IMR-90 (cell line): ENCODE data around the gene SDHB. TPM values are rescaled to one million over a fixed set of nuclear protein-coding genes. Genes with fewer than 3 reads are reported as not detected.

Source experiments
- ATAC-seq: fragments of 200-7000 bp; cut with Tn5 transposase; 2 replicates; pipeline ENCODE4 v1.9.1; 2020; ENCODE audit warnings: low read depth, mild to moderate bottlenecking, moderate library complexity
- BruUV-seq: library from RNA; stranded (reverse); fragments of 400-500 nt; replicated peaks from 2 replicates; lab custom pipeline; 2021; lab: Mats Ljungman, UMichigan
- CTCF ChIA-PET: fragments of 300-600 bp; formaldehyde crosslinking; extraction: SDS; loops from one replicate; lab custom pipeline; 2021; ENCODE audit warnings: antibody characterized with exemption; lab: Yijun Ruan, JAX
- POLR2A ChIA-PET: fragments of 300-600 bp; sonication (Branson Sonifier 250); formaldehyde crosslinking; loops from one replicate; lab custom pipeline; 2022; ENCODE audit warnings: antibody characterized with exemption; ENCODE audit not compliant: unreplicated experiment; lab: Charles Lee
- DNase-seq: peaks from one replicate; pipeline ENCODE4 v3.0.0; 2013
- H2AFZ ChIP-seq: replicated peaks from 2 replicates; pipeline ENCODE3; 2013; ENCODE audit warnings: low read length, mild to moderate bottlenecking; ENCODE audit not compliant: poor library complexity
- H2AK5ac ChIP-seq: 2 replicates; pipeline ENCODE4 v1.6.1; 2013; ENCODE audit warnings: low read depth, low read length, inconsistent platforms
- H2AK9ac ChIP-seq: replicated peaks from 2 replicates; pipeline ENCODE3; 2013; ENCODE audit warnings: mild to moderate bottlenecking, low read depth, low read length, moderate library complexity; ENCODE audit not compliant: poor library complexity
- H2BK120ac ChIP-seq: 2 replicates; pipeline ENCODE4 v1.6.1; 2013; ENCODE audit warnings: low read depth, low read length, inconsistent platforms
- H2BK15ac ChIP-seq: 3 replicates; pipeline ENCODE4 v1.6.1; 2013; ENCODE audit warnings: low read depth, low read length, inconsistent platforms
- H2BK20ac ChIP-seq: 2 replicates; pipeline ENCODE4 v1.6.1; 2013; ENCODE audit warnings: low read depth, mild to moderate bottlenecking, inconsistent platforms, low read length, moderate library complexity
- H2BK5ac ChIP-seq: 2 replicates; pipeline ENCODE4 v1.6.1; 2013; ENCODE audit warnings: mild to moderate bottlenecking, low read depth, low read length, inconsistent platforms; ENCODE audit not compliant: poor library complexity, severe bottlenecking
- H3K14ac ChIP-seq: replicated peaks from 2 replicates; pipeline ENCODE4 v1.6.1; 2013; ENCODE audit warnings: low read depth, low read length, inconsistent platforms
- H3K18ac ChIP-seq: 2 replicates; pipeline ENCODE4 v1.6.1; 2013; ENCODE audit warnings: low read depth, low read length, control low read depth
- H3K23ac ChIP-seq: 2 replicates; pipeline ENCODE4 v1.6.1; 2013; ENCODE audit warnings: low read depth, low read length, inconsistent platforms
- H3K27ac ChIP-seq: 2 replicates; pipeline ENCODE4 v1.5.1; 2013; ENCODE audit warnings: mild to moderate bottlenecking, control low read depth, low read length; ENCODE audit not compliant: insufficient read depth
- H3K27me3 ChIP-seq: 2 replicates; pipeline ENCODE4 v1.6.1; 2013; ENCODE audit warnings: low read length; ENCODE audit not compliant: control insufficient read depth, insufficient read depth
- H3K36me3 ChIP-seq: 2 replicates; pipeline ENCODE4 v1.6.1; 2013; ENCODE audit warnings: low read length, mixed read lengths; ENCODE audit not compliant: control insufficient read depth, insufficient read depth
- H3K4ac ChIP-seq: 2 replicates; pipeline ENCODE4 v1.6.1; 2013; ENCODE audit warnings: low read depth, low read length, inconsistent platforms
- H3K4me1 ChIP-seq: 2 replicates; pipeline ENCODE4 v1.6.1; 2013; ENCODE audit warnings: low read length, mixed read lengths; ENCODE audit not compliant: control insufficient read depth, insufficient read depth
- H3K4me2 ChIP-seq: 2 replicates; pipeline ENCODE4 v1.6.1; 2013; ENCODE audit warnings: low read depth, mild to moderate bottlenecking, control low read depth, low read length, moderate library complexity
- H3K4me3 ChIP-seq: 2 replicates; pipeline ENCODE4 v1.5.1; 2013; ENCODE audit warnings: low read depth, mild to moderate bottlenecking, control low read depth, low read length, moderate library complexity; ENCODE audit not compliant: insufficient read depth
- H3K56ac ChIP-seq: 2 replicates; pipeline ENCODE4 v1.6.1; 2013; ENCODE audit warnings: low read length, inconsistent platforms; ENCODE audit not compliant: insufficient read depth; ENCODE audit errors: extremely low read depth
- H3K79me1 ChIP-seq, 2 experiments: 2 replicates each; pipeline ENCODE4 v1.6.1; 2013; ENCODE audit warnings: low read length in 2 of 2, inconsistent platforms in 1 of 2, low read depth in 1 of 2
- H3K9ac ChIP-seq: 2 replicates; pipeline ENCODE4 v1.6.1; 2013; ENCODE audit warnings: low read depth, low read length, control low read depth
- H3K9me1 ChIP-seq: 2 replicates; pipeline ENCODE4 v1.6.1; 2013; ENCODE audit warnings: low read length, inconsistent platforms; ENCODE audit not compliant: insufficient read depth
- H3K9me3 ChIP-seq: 2 replicates; pipeline ENCODE4 v1.6.1; 2013; ENCODE audit warnings: low read length; ENCODE audit not compliant: control insufficient read depth, insufficient read depth
- H4K20me1 ChIP-seq: 2 replicates; pipeline ENCODE4 v1.6.1; 2013; ENCODE audit warnings: low read length, inconsistent platforms; ENCODE audit not compliant: insufficient read depth
- H4K5ac ChIP-seq: 2 replicates; pipeline ENCODE4 v1.6.1; 2013; ENCODE audit warnings: mild to moderate bottlenecking, low read depth, low read length, control low read depth
- H4K8ac ChIP-seq, 2 experiments: 2 replicates each; pipeline ENCODE4 v1.6.1; 2013; ENCODE audit warnings: low read depth in 2 of 2, low read length in 2 of 2, control low read depth in 1 of 2, inconsistent platforms in 1 of 2
- H4K91ac ChIP-seq: 2 replicates; pipeline ENCODE4 v1.6.1; 2013; ENCODE audit warnings: low read depth, low read length, inconsistent platforms; ENCODE audit not compliant: insufficient read depth
- BHLHE40 ChIP-seq: fragments of 150-350 bp; IDR thresholded peaks from 2 replicates; pipeline ENCODE4 v1.6.1; 2016; ENCODE audit warnings: mild to moderate bottlenecking, low read depth, low read length
- CEBPB ChIP-seq: IDR thresholded peaks from 2 replicates; pipeline ENCODE4 v1.6.1; 2012; ENCODE audit warnings: low read depth, low read length, improper control_type of control experiment
- CHD1 ChIP-seq: IDR thresholded peaks from 2 replicates; pipeline ENCODE4 v1.6.1; 2012; ENCODE audit warnings: low read depth, low read length, improper control_type of control experiment
- CTCF ChIP-seq: conservative IDR thresholded peaks from 2 replicates; pipeline ENCODE4 v1.5.1; 2012; ENCODE audit warnings: mild to moderate bottlenecking, low read depth, low read length, improper control_type of control experiment
- MAFK ChIP-seq: IDR thresholded peaks from 2 replicates; pipeline ENCODE4 v1.6.1; 2012; ENCODE audit warnings: low read depth, low read length, improper control_type of control experiment
- MAZ ChIP-seq: IDR thresholded peaks from 2 replicates; pipeline ENCODE4 v1.6.1; 2012; ENCODE audit warnings: low read depth, mild to moderate bottlenecking, low read length, improper control_type of control experiment, moderate library complexity, borderline replicate concordance
- POLR2A ChIP-seq: IDR thresholded peaks from 2 replicates; pipeline ENCODE4 v1.6.1; 2012; ENCODE audit warnings: mild to moderate bottlenecking, low read depth, low read length
- RCOR1 ChIP-seq: IDR thresholded peaks from 2 replicates; pipeline ENCODE4 v1.6.1; 2012; ENCODE audit warnings: mild to moderate bottlenecking, low read length, improper control_type of control experiment; ENCODE audit not compliant: insufficient replicate concordance
- RFX5 ChIP-seq: IDR thresholded peaks from 2 replicates; pipeline ENCODE4 v1.8.0; 2012; ENCODE audit warnings: low read depth, mild to moderate bottlenecking, low read length, moderate library complexity
- WGBS, 2 experiments: methylation state at CpG; one replicate each; pipeline versions ENCODE4 v1.1.5 to v1.1.7; 2013; ENCODE audit warnings: missing lambda C conversion rate in 2 of 2; ENCODE audit not compliant: insufficient read length in 1 of 2; ENCODE audit errors: extremely low coverage in 2 of 2; 5-methylcytosine and 5-hydroxymethylcytosine counted together
- dilution Hi-C: fragments of 300-500 bp; cut with HindIII; formaldehyde crosslinking; loops from one replicate; pipeline ENCODE4 v1.14.3; 2018; ENCODE audit warnings: low sequenced_read_pairs; ENCODE audit not compliant: unreplicated experiment
- in situ Hi-C: fragments of 300-500 bp; cut with MboI; formaldehyde crosslinking; loops from 3 replicates; pipeline ENCODE4 v1.14.3; 2019; ENCODE audit warnings: low sequenced_read_pairs, inconsistent platforms, mixed read lengths
- intact Hi-C: fragments of 100-400 bp; cut with micrococcal nuclease; formaldehyde crosslinking; loops from 2 replicates; pipeline ENCODE4 v1.10.0; 2022
- polyA plus RNA-seq, 3 experiments: library from polyadenylated mRNA; depleted of rRNA; stranded (reverse); fragments of >200 nt; gene quantifications; 2 replicates each; pipeline ENCODE4 v1.2.3, GENCODE V29; 2012; ENCODE audit warnings: low replicate concordance in 1 of 3
- total RNA-seq: library from RNA; depleted of rRNA; stranded (reverse); fragments of >200 nt; gene quantifications from 2 replicates; pipeline ENCODE4 v1.2.3, GENCODE V29; 2012

Gene SDHB
- total and polyA plus RNA-seq, 2 of the 4 experiments (the other 2 are of a cell fraction), result 122 to 206 TPM

- no peak overlapping the region for H4K5ac ChIP-seq
- no peak overlapping the region for H4K8ac ChIP-seq
- no peak overlapping the region for H2AK9ac ChIP-seq
- dilution Hi-C loops, result no loop called here
- H3K4ac ChIP-seq, result no peak overlapping the region
- no peaks in the 10 kb centered on the region; the same call in 1 of the 2 replicates for H4K20me1 ChIP-seq
- peaks cover 40% of the 10 kb centered on the region for H3K36me3 ChIP-seq
- H3K79me1 ChIP-seq, result peaks cover 3 to 22% of the 10 kb centered on the region in 2 experiments; a peak in 3 of 4 replicates
- H2BK5ac ChIP-seq, result no peak overlapping the region
- DNase-seq, result no peak
- H2AFZ ChIP-seq, result no peak overlapping the region
- no peak overlapping the region for H3K56ac ChIP-seq
- H3K9me1 ChIP-seq, result no peaks in the 10 kb centered on the region
- no peak overlapping the region for H2BK120ac ChIP-seq
- H3K18ac ChIP-seq, result no peak overlapping the region
- H2AK5ac ChIP-seq, result no peak overlapping the region
- no peak overlapping the region for H3K4me3 ChIP-seq
- H2BK20ac ChIP-seq, result no peak overlapping the region
- intact Hi-C loops, result no loop called here
- no peak overlapping the region for H3K9ac ChIP-seq
- no peaks in the 10 kb centered on the region for H3K4me1 ChIP-seq
- H4K91ac ChIP-seq, result no peak overlapping the region
- POLR2A ChIA-PET, result no interaction called here
- H3K14ac ChIP-seq, result no peak overlapping the region
- no CpG with 5 or more reads among the region's 4 CpGs for WGBS, 2 experiments
- no peaks in the 10 kb centered on the region for H3K9me3 ChIP-seq
- no peak overlapping the region for H3K4me2 ChIP-seq
- no peak for ATAC-seq
- CTCF ChIA-PET, result interaction anchor here (0.5 kb wide), 2 partner anchors 19 to 67 kb away, joined by 4 to 7 read pairs; no protein-coding TSS in a partner anchor
- H3K23ac ChIP-seq, result no peak overlapping the region
- H3K27me3 ChIP-seq, result no peaks in the 10 kb centered on the region
- in situ Hi-C loops, result loop anchor here (25.0 kb wide), 1 partner anchor 419 kb away; the partner anchor contains the start of gene NBPF1
- H3K27ac ChIP-seq, result no peak overlapping the region
- H2BK15ac ChIP-seq, result no peak overlapping the region
- TF ChIP-seq CHD1 (no peak), CTCF (no peak), POLR2A (no peak), RFX5 (no peak), BHLHE40 (no peak), CEBPB (no peak), MAFK (no peak), RCOR1 (no peak), MAZ (no peak)
- BruUV-seq, result no TSS peak
Measured at GRCh38 chr1:17031436-17031835, 22.4 kb downstream of the SDHB start.
